Neuronal stem cell (in vitro differentiated cells): ENCODE results near the gene NGFR. TPM values are rescaled to one million over a fixed set of nuclear protein-coding genes. Genes with fewer than 3 reads are reported as not detected.

Experiments
- DNase-seq: peaks from one replicate; pipeline ENCODE4 v3.0.0-alpha.2; 2013; ENCODE audit warnings: low spot score
- H2AFZ ChIP-seq: one replicate; pipeline ENCODE4 v1.6.1; 2013; ENCODE audit warnings: mild to moderate bottlenecking, low read length, inconsistent platforms
- H2AK5ac ChIP-seq: 2 replicates; pipeline ENCODE4 v1.6.1; 2013; ENCODE audit warnings: low read depth, mild to moderate bottlenecking, inconsistent platforms, low read length, moderate library complexity, mixed read lengths
- H2BK120ac ChIP-seq: 2 replicates; pipeline ENCODE4 v1.6.1; 2013; ENCODE audit warnings: low read depth, mild to moderate bottlenecking, inconsistent platforms, low read length, moderate library complexity, mixed read lengths
- H2BK12ac ChIP-seq: one replicate; pipeline ENCODE4 v1.6.1; 2013; ENCODE audit warnings: low read length, inconsistent platforms
- H2BK15ac ChIP-seq: 2 replicates; pipeline ENCODE4 v1.6.1; 2013; ENCODE audit warnings: mild to moderate bottlenecking, low read length, inconsistent platforms, mixed read lengths
- H2BK5ac ChIP-seq: one replicate; pipeline ENCODE4 v1.6.1; 2013; ENCODE audit warnings: inconsistent platforms, mild to moderate bottlenecking, low read length, moderate library complexity
- H3K14ac ChIP-seq: one replicate; pipeline ENCODE4 v1.6.1; 2013; ENCODE audit warnings: low read length, inconsistent platforms
- H3K18ac ChIP-seq: 2 replicates; pipeline ENCODE4 v1.6.1; 2013; ENCODE audit warnings: low read length, inconsistent platforms
- H3K23ac ChIP-seq: 2 replicates; pipeline ENCODE4 v1.6.1; 2013; ENCODE audit warnings: low read depth, mild to moderate bottlenecking, mixed read lengths, low read length, inconsistent platforms; ENCODE audit not compliant: poor library complexity
- H3K27ac ChIP-seq: replicated peaks from 3 replicates; pipeline ENCODE4 v1.5.1; 2013; ENCODE audit warnings: low read length, inconsistent platforms
- H3K27me3 ChIP-seq, 3 experiments: 2 replicates each; pipeline ENCODE4 v1.6.1; 2013; ENCODE audit warnings: low read length in 3 of 3, mild to moderate bottlenecking in 2 of 3, inconsistent platforms in 1 of 3, low read depth in 1 of 3, mixed read lengths in 1 of 3, moderate library complexity in 1 of 3; ENCODE audit not compliant: control insufficient read depth in 3 of 3, insufficient read depth in 3 of 3
- H3K36me3 ChIP-seq, 2 donors: replicated peaks in 1 of 2; 2 replicates each; pipeline ENCODE4 v1.6.1; 2013; ENCODE audit warnings: low read length in 2 of 2; ENCODE audit not compliant: control insufficient read depth in 2 of 2, insufficient read depth in 2 of 2
- H3K4ac ChIP-seq: 2 replicates; pipeline ENCODE4 v1.6.1; 2013; ENCODE audit warnings: inconsistent platforms, mild to moderate bottlenecking, low read length, moderate library complexity
- H3K4me1 ChIP-seq, 2 donors: 1 replicate in 1 of 2; 2 replicates in 1 of 2; pipeline ENCODE4 v1.6.1; 2013; ENCODE audit warnings: low read length in 2 of 2, low read depth in 1 of 2; ENCODE audit not compliant: control insufficient read depth in 2 of 2, insufficient read depth in 1 of 2
- H3K4me2 ChIP-seq: one replicate; pipeline ENCODE4 v1.6.1; 2013; ENCODE audit warnings: mild to moderate bottlenecking, low read length, inconsistent platforms; ENCODE audit not compliant: insufficient read depth, poor library complexity, severe bottlenecking
- H3K4me3 ChIP-seq, 2 donors: 2 replicates each; pipeline ENCODE4 v1.5.1; 2013; ENCODE audit warnings: low read length in 2 of 2, mild to moderate bottlenecking in 2 of 2, inconsistent platforms in 1 of 2, moderate library complexity in 1 of 2
- H3K79me1 ChIP-seq: one replicate; pipeline ENCODE4 v1.6.1; 2013; ENCODE audit warnings: low read depth, mild to moderate bottlenecking, inconsistent platforms, low read length, moderate library complexity
- H3K9ac ChIP-seq: one replicate; pipeline ENCODE4 v1.6.1; 2013; ENCODE audit warnings: mild to moderate bottlenecking, low read depth, low read length, inconsistent platforms; ENCODE audit not compliant: poor library complexity
- H3K9me3 ChIP-seq, 2 donors: replicated peaks in 1 of 2; 2 replicates each; pipeline versions ENCODE3 to v1.6.1; 2013; ENCODE audit warnings: low read length in 2 of 2, mild to moderate bottlenecking in 2 of 2, inconsistent platforms in 1 of 2, low read depth in 1 of 2, mixed read lengths in 1 of 2, moderate library complexity in 1 of 2; ENCODE audit not compliant: control insufficient read depth in 2 of 2, insufficient read depth in 1 of 2
- H4K8ac ChIP-seq: one replicate; pipeline ENCODE4 v1.6.1; 2013; ENCODE audit warnings: low read depth, mild to moderate bottlenecking, inconsistent platforms, low read length, moderate library complexity
- H4K91ac ChIP-seq: one replicate; pipeline ENCODE4 v1.6.1; 2013; ENCODE audit warnings: low read length, low read depth, mild to moderate bottlenecking, inconsistent platforms; ENCODE audit not compliant: poor library complexity
- WGBS, 2 donors: extraction: QIAGEN DNeasy Blood & Tissue Kit; methylation state at CpG; one replicate each; pipeline ENCODE4 v1.1.7; 2013; ENCODE audit warnings: missing lambda C conversion rate in 2 of 2, mixed read lengths in 1 of 2; ENCODE audit not compliant: insufficient read length in 2 of 2, insufficient replicate concordance in 1 of 2; ENCODE audit errors: extremely low coverage in 2 of 2; 5-methylcytosine and 5-hydroxymethylcytosine counted together
- polyA plus RNA-seq, 2 experiments: library from polyadenylated mRNA; stranded (reverse); fragments of 200-250 nt; gene quantifications; one replicate each; pipeline ENCODE4 v1.2.3, GENCODE V29; 2013

Gene NGFR, protein sequence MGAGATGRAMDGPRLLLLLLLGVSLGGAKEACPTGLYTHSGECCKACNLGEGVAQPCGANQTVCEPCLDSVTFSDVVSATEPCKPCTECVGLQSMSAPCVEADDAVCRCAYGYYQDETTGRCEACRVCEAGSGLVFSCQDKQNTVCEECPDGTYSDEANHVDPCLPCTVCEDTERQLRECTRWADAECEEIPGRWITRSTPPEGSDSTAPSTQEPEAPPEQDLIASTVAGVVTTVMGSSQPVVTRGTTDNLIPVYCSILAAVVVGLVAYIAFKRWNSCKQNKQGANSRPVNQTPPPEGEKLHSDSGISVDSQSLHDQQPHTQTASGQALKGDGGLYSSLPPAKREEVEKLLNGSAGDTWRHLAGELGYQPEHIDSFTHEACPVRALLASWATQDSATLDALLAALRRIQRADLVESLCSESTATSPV
- polyA plus RNA-seq (2013, experiment 1 of 2): 29.4 TPM
- polyA plus RNA-seq (2013, experiment 2 of 2): 29.5 TPM

DNA sequence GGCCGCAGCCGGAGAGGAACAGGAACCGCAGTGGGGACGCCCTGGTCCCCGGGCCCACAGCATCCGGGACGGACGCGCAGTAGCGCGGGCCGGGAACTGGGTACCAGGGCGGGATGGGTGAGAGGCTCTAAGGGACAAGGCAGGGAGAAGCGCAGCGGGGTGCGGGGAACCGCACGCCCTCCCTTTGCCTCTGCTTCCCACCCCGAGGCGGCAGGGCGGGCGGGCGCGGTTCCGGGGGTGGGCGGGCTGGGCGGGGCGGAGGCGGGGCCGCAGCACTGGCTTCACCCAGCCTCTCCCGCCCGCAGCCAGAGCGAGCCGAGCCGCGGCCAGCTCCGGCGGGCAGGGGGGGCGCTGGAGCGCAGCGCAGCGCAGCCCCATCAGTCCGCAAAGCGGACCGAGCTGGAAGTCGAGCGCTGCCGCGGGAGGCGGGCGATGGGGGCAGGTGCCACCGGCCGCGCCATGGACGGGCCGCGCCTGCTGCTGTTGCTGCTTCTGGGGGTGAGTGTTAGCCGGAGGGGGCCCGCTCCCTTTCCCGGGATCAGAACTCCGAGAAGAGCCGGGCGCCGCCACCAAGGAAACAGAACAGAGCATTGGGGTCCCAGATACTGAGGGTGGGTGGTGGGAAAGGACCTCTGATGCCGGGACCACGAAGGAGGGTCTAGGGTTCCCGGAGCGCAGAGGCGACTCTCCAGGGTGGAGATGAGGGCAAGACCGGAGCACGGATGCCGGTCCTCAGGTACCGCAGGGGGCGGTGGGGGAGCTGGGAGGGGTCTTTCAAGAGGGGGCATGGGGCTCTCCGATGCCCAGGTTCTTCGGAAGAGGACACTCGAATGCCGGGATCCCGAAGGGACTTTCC lies at the start of gene NGFR:
Gene NGFR, plus strand, starts transcription at position 308 of the 856 bp plus-strand sequence. Its CDS starts 125 bp downstream, at position 433.
- peak within 1 kb of the TSS; percentile 18 for H2BK12ac ChIP-seq
- H2AFZ ChIP-seq: peak within 1 kb of the TSS; percentile 93
- H4K91ac ChIP-seq: no peak within 1 kb of the TSS
- H3K79me1 ChIP-seq: peaks cover 2% of the 10 kb centered on the region
- H4K8ac ChIP-seq: no peak within 1 kb of the TSS
- peak within 1 kb of the TSS; percentile 98 for H3K4me2 ChIP-seq
- WGBS, 2 donors: no CpG with 5 or more reads among the region's 79 CpGs
- peak within 1 kb of the TSS; percentile 86 for H3K9ac ChIP-seq
- peak within 1 kb of the TSS; percentile 45 for H2BK5ac ChIP-seq
- H2BK120ac ChIP-seq: peak within 1 kb of the TSS; percentile 65
- H3K27me3 ChIP-seq: peaks cover 11 to 91% (median 24%) of the 10 kb centered on the region in 3 experiments
- H3K36me3 ChIP-seq: no peaks in the 10 kb centered on the region
- peak; percentile 71 for DNase-seq
- H3K4ac ChIP-seq: no peak within 1 kb of the TSS
- H3K18ac ChIP-seq: peak within 1 kb of the TSS; percentile 95
- H3K4me1 ChIP-seq: peaks cover 12 to 16% of the 10 kb centered on the region in 2 donors
- peak within 1 kb of the TSS; percentile 37 to 92 for H3K4me3 ChIP-seq
- H3K9me3 ChIP-seq: no peaks in the 10 kb centered on the region
- H2BK15ac ChIP-seq: peak within 1 kb of the TSS; percentile 91
- H2AK5ac ChIP-seq: peak within 1 kb of the TSS; percentile 94
- no peak within 1 kb of the TSS for H3K27ac ChIP-seq
- H3K14ac ChIP-seq: peak within 1 kb of the TSS; percentile 97
- H3K23ac ChIP-seq: peak within 1 kb of the TSS; percentile 80

DNA sequence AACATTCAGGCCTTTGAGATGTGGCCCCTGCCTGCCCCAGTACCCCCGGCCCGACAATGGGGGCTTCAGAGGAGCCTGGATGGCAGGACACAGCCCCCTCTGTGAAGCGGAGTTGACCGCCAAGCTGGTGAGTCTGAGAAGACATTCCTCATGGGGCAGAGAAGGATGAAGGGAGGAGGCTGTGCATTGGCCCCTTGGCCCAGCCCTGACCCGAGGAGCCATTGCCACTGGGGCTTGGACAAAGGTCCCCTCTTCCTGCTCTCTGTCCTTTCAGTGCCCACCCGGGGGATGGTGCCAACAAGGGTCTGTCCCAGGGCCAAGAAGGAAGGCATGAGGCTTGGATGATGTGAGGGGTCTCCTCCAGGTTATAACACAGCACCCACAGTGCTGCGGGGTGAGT lies 49.5 kb upstream of the NGFR start:
- peaks cover under 1 to 6% of the 10 kb centered on the region in 2 donors for H3K4me1 ChIP-seq
- DNase-seq: no peak
- H3K23ac ChIP-seq: no peak overlapping the region
- no peaks in the 10 kb centered on the region for H3K79me1 ChIP-seq
- H3K4me2 ChIP-seq: no peak overlapping the region
- H2BK12ac ChIP-seq: peak overlapping the region; percentile 27
- no peak overlapping the region for H3K9ac ChIP-seq
- H3K4ac ChIP-seq: no peak overlapping the region
- peak overlapping the region; percentile 56 for H2BK5ac ChIP-seq
- H2BK15ac ChIP-seq: peak overlapping the region; percentile 87
- H3K27me3 ChIP-seq: peaks cover 0 to 73% (median 0%) of the 10 kb centered on the region in 3 experiments
- peaks cover 0 to 5% of the 10 kb centered on the region in 2 donors for H3K9me3 ChIP-seq
- H3K27ac ChIP-seq: no peak overlapping the region
- no CpG with 5 or more reads among the region's 7 CpGs for WGBS, 2 donors
- peak overlapping the region; percentile 66 for H3K18ac ChIP-seq
- no peaks in the 10 kb centered on the region for H3K36me3 ChIP-seq
- H2BK120ac ChIP-seq: no peak overlapping the region
- H3K4me3 ChIP-seq: no peak overlapping the region
- H4K8ac ChIP-seq: no peak overlapping the region
- no peak overlapping the region for H3K14ac ChIP-seq
- H4K91ac ChIP-seq: no peak overlapping the region
- H2AFZ ChIP-seq: no peak overlapping the region
- peak overlapping the region; percentile 59 for H2AK5ac ChIP-seq

DNA sequence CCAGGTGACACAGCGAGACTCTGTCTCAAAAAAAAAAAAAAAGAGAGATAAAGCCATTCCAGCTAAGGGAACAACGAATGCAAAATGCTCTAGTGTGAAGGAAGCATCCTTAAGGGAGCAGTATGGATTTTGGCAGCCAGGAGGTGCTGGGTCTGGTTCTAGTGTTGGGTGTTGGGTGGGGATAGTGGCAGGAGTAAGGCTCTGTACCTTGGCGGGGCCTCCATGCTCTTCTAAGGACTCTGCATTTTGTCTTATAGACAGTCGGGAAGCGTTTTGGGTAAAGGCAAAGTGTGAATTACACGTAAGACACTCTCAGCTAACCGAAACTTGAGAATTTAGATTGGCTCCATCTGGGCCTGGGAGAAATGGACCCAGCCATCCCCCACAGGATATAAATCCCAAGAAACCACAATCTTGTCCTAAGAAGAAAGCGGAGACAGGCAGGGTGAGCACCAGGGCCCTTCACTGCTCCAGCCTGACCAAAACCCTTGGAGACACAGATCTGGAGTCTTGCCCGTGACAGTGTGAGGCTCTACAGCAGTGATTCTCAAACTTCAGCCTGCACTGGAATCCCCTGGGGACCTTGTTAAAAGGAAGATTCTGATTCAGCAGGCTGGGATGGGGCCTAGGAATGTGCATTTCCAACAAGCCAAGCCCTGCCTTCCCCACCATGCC lies 47.3 kb upstream of the NGFR start:
- no peak overlapping the region for H3K27ac ChIP-seq
- WGBS, 2 donors: no CpG with 5 or more reads among the region's 9 CpGs

More for the DNA sequence above, 47.3 kb upstream of the NGFR start:
- no peaks in the 10 kb centered on the region for H3K79me1 ChIP-seq
- no peak overlapping the region for H2BK5ac ChIP-seq
- no peak overlapping the region for H3K18ac ChIP-seq
- H2BK15ac ChIP-seq: no peak overlapping the region
- no peak overlapping the region for H3K14ac ChIP-seq
- no peaks in the 10 kb centered on the region for H3K36me3 ChIP-seq
- H2BK120ac ChIP-seq: no peak overlapping the region
- no peak overlapping the region for H4K8ac ChIP-seq
- no peak overlapping the region for H3K4ac ChIP-seq
- H3K23ac ChIP-seq: no peak overlapping the region
- no peak overlapping the region for H2AFZ ChIP-seq
- H2BK12ac ChIP-seq: no peak overlapping the region
- H3K9ac ChIP-seq: no peak overlapping the region
- DNase-seq: no peak
- H3K4me2 ChIP-seq: no peak overlapping the region
- H4K91ac ChIP-seq: no peak overlapping the region
- H3K27me3 ChIP-seq: peaks cover 0 to 56% (median 0%) of the 10 kb centered on the region in 3 experiments
- H3K4me3 ChIP-seq: no peak overlapping the region
- peak overlapping the region; percentile 12 for H2AK5ac ChIP-seq
- H3K9me3 ChIP-seq: no peaks in the 10 kb centered on the region
- H3K4me1 ChIP-seq: peaks cover 2 to 11% of the 10 kb centered on the region in 2 donors
